Neuronal stem cell (in vitro differentiated cells): ENCODE measurements around the gene STIMATE.
A peak's percentile ranks its signal among the peaks of the same experiment; 100 is the strongest.

ENCODE experiments used
- DNase-seq: peaks from one replicate; pipeline ENCODE4 v3.0.0-alpha.2; 2013; ENCODE audit warnings: low spot score
- H2AFZ ChIP-seq: one replicate; pipeline ENCODE4 v1.6.1; 2013; ENCODE audit warnings: mild to moderate bottlenecking, low read length, inconsistent platforms
- H2AK5ac ChIP-seq: 2 replicates; pipeline ENCODE4 v1.6.1; 2013; ENCODE audit warnings: low read depth, mild to moderate bottlenecking, inconsistent platforms, low read length, moderate library complexity, mixed read lengths
- H2BK120ac ChIP-seq: 2 replicates; pipeline ENCODE4 v1.6.1; 2013; ENCODE audit warnings: low read depth, mild to moderate bottlenecking, inconsistent platforms, low read length, moderate library complexity, mixed read lengths
- H2BK12ac ChIP-seq: one replicate; pipeline ENCODE4 v1.6.1; 2013; ENCODE audit warnings: low read length, inconsistent platforms
- H2BK15ac ChIP-seq: 2 replicates; pipeline ENCODE4 v1.6.1; 2013; ENCODE audit warnings: mild to moderate bottlenecking, low read length, inconsistent platforms, mixed read lengths
- H2BK5ac ChIP-seq: one replicate; pipeline ENCODE4 v1.6.1; 2013; ENCODE audit warnings: inconsistent platforms, mild to moderate bottlenecking, low read length, moderate library complexity
- H3K14ac ChIP-seq: one replicate; pipeline ENCODE4 v1.6.1; 2013; ENCODE audit warnings: low read length, inconsistent platforms
- H3K18ac ChIP-seq: 2 replicates; pipeline ENCODE4 v1.6.1; 2013; ENCODE audit warnings: low read length, inconsistent platforms
- H3K23ac ChIP-seq: 2 replicates; pipeline ENCODE4 v1.6.1; 2013; ENCODE audit warnings: low read depth, mild to moderate bottlenecking, mixed read lengths, low read length, inconsistent platforms; ENCODE audit not compliant: poor library complexity
- H3K27ac ChIP-seq: replicated peaks from 3 replicates; pipeline ENCODE4 v1.5.1; 2013; ENCODE audit warnings: low read length, inconsistent platforms
- H3K27me3 ChIP-seq, 3 experiments: 2 replicates each; pipeline ENCODE4 v1.6.1; 2013; ENCODE audit warnings: low read length in 3 of 3, mild to moderate bottlenecking in 2 of 3, inconsistent platforms in 1 of 3, low read depth in 1 of 3, mixed read lengths in 1 of 3, moderate library complexity in 1 of 3; ENCODE audit not compliant: control insufficient read depth in 3 of 3, insufficient read depth in 3 of 3
- H3K36me3 ChIP-seq, 2 donors: replicated peaks in 1 of 2; 2 replicates each; pipeline ENCODE4 v1.6.1; 2013; ENCODE audit warnings: low read length in 2 of 2; ENCODE audit not compliant: control insufficient read depth in 2 of 2, insufficient read depth in 2 of 2
- H3K4ac ChIP-seq: 2 replicates; pipeline ENCODE4 v1.6.1; 2013; ENCODE audit warnings: inconsistent platforms, mild to moderate bottlenecking, low read length, moderate library complexity
- H3K4me1 ChIP-seq, 2 donors: 1 replicate in 1 of 2; 2 replicates in 1 of 2; pipeline ENCODE4 v1.6.1; 2013; ENCODE audit warnings: low read length in 2 of 2, low read depth in 1 of 2; ENCODE audit not compliant: control insufficient read depth in 2 of 2, insufficient read depth in 1 of 2
- H3K4me2 ChIP-seq: one replicate; pipeline ENCODE4 v1.6.1; 2013; ENCODE audit warnings: mild to moderate bottlenecking, low read length, inconsistent platforms; ENCODE audit not compliant: insufficient read depth, poor library complexity, severe bottlenecking
- H3K4me3 ChIP-seq, 2 donors: 2 replicates each; pipeline ENCODE4 v1.5.1; 2013; ENCODE audit warnings: low read length in 2 of 2, mild to moderate bottlenecking in 2 of 2, inconsistent platforms in 1 of 2, moderate library complexity in 1 of 2
- H3K79me1 ChIP-seq: one replicate; pipeline ENCODE4 v1.6.1; 2013; ENCODE audit warnings: low read depth, mild to moderate bottlenecking, inconsistent platforms, low read length, moderate library complexity
- H3K9ac ChIP-seq: one replicate; pipeline ENCODE4 v1.6.1; 2013; ENCODE audit warnings: mild to moderate bottlenecking, low read depth, low read length, inconsistent platforms; ENCODE audit not compliant: poor library complexity
- H3K9me3 ChIP-seq, 2 donors: replicated peaks in 1 of 2; 2 replicates each; pipeline versions ENCODE3 to v1.6.1; 2013; ENCODE audit warnings: low read length in 2 of 2, mild to moderate bottlenecking in 2 of 2, inconsistent platforms in 1 of 2, low read depth in 1 of 2, mixed read lengths in 1 of 2, moderate library complexity in 1 of 2; ENCODE audit not compliant: control insufficient read depth in 2 of 2, insufficient read depth in 1 of 2
- H4K8ac ChIP-seq: one replicate; pipeline ENCODE4 v1.6.1; 2013; ENCODE audit warnings: low read depth, mild to moderate bottlenecking, inconsistent platforms, low read length, moderate library complexity
- H4K91ac ChIP-seq: one replicate; pipeline ENCODE4 v1.6.1; 2013; ENCODE audit warnings: low read length, low read depth, mild to moderate bottlenecking, inconsistent platforms; ENCODE audit not compliant: poor library complexity
- WGBS, 2 donors: extraction: QIAGEN DNeasy Blood & Tissue Kit; methylation state at CpG; one replicate each; pipeline ENCODE4 v1.1.7; 2013; ENCODE audit warnings: missing lambda C conversion rate in 2 of 2, mixed read lengths in 1 of 2; ENCODE audit not compliant: insufficient read length in 2 of 2, insufficient replicate concordance in 1 of 2; ENCODE audit errors: extremely low coverage in 2 of 2; 5-methylcytosine and 5-hydroxymethylcytosine counted together

Gene STIMATE

GRCh38 chr3:52866427-52866826 is 30.9 kb downstream of the STIMATE start:
- Histone ChIP-seq H3K23ac (no peak overlapping the region), H3K9ac (no peak overlapping the region), H3K4me3 (no peak overlapping the region), H3K36me3 (no peaks in the 10 kb centered on the region), H3K4me1 (no peaks in the 10 kb centered on the region), H2BK12ac (no peak overlapping the region), H4K91ac (no peak overlapping the region), H3K79me1 (peaks cover 2% of the 10 kb centered on the region), H2BK15ac (no peak overlapping the region), H3K4ac (no peak overlapping the region), H2AK5ac (no peak overlapping the region), H2AFZ (no peak overlapping the region), H3K9me3 (peaks cover 0 to 3% of the 10 kb centered on the region in 2 donors), H3K14ac (no peak overlapping the region), H3K4me2 (no peak overlapping the region), H3K18ac (no peak overlapping the region), H2BK5ac (no peak overlapping the region), H4K8ac (no peak overlapping the region), H3K27ac (no peak overlapping the region), H2BK120ac (no peak overlapping the region), H3K27me3 (no peaks in the 10 kb centered on the region)
- no peak for DNase-seq
- WGBS, 2 donors = no CpG with 5 or more reads among the region's 12 CpGs

GRCh38 chr3:52865994-52866393 is 31.4 kb downstream of the STIMATE start:
- WGBS, 2 donors = no CpG with 5 or more reads among the region's 13 CpGs
- no peak overlapping the region for H3K4me2 ChIP-seq

GRCh38 chr3:52860424-52860768 is 37.0 kb downstream of the STIMATE start:
- Histone ChIP-seq H3K27me3 (no peaks in the 10 kb centered on the region), H4K91ac (no peak overlapping the region), H3K27ac (no peak overlapping the region), H3K23ac (peak overlapping the region; percentile 17), H3K4me2 (no peak overlapping the region), H2AK5ac (no peak overlapping the region), H4K8ac (no peak overlapping the region), H3K4ac (peak overlapping the region; percentile 3), H2BK12ac (no peak overlapping the region), H3K9ac (no peak overlapping the region), H3K4me3 (no peak overlapping the region), H2AFZ (no peak overlapping the region), H3K36me3 (no peaks in the 10 kb centered on the region), H3K79me1 (no peaks in the 10 kb centered on the region), H2BK120ac (no peak overlapping the region), H3K14ac (no peak overlapping the region), H3K18ac (no peak overlapping the region), H3K4me1 (peaks cover 0 to 1% of the 10 kb centered on the region in 2 donors), H3K9me3 (peaks cover 2% of the 10 kb centered on the region in 2 donors), H2BK5ac (no peak overlapping the region), H2BK15ac (no peak overlapping the region)
- WGBS, 2 donors = no CpG with 5 or more reads among the region's 8 CpGs
- no peak for DNase-seq

More at GRCh38 chr3:52865994-52866393, 31.4 kb downstream of the STIMATE start:
- Histone ChIP-seq H2AK5ac (no peak overlapping the region), H3K4ac (no peak overlapping the region), H3K9me3 (peaks cover 0 to 4% of the 10 kb centered on the region in 2 donors), H3K18ac (no peak overlapping the region), H3K14ac (no peak overlapping the region), H4K91ac (no peak overlapping the region), H2BK15ac (no peak overlapping the region), H3K27ac (no peak overlapping the region), H3K4me3 (no peak overlapping the region), H3K36me3 (no peaks in the 10 kb centered on the region), H2BK120ac (no peak overlapping the region), H2AFZ (no peak overlapping the region), H3K4me1 (no peaks in the 10 kb centered on the region), H4K8ac (no peak overlapping the region), H3K27me3 (no peaks in the 10 kb centered on the region), H3K23ac (no peak overlapping the region), H3K9ac (no peak overlapping the region), H2BK12ac (no peak overlapping the region), H3K79me1 (peaks cover 2% of the 10 kb centered on the region), H2BK5ac (no peak overlapping the region)
- no peak for DNase-seq

GRCh38 chr3:52859686-52860423 is 37.5 kb downstream of the STIMATE start:
- Histone ChIP-seq H2AFZ (no peak overlapping the region), H3K14ac (no peak overlapping the region), H2AK5ac (no peak overlapping the region), H2BK120ac (no peak overlapping the region), H4K8ac (no peak overlapping the region), H3K18ac (no peak overlapping the region), H3K79me1 (no peaks in the 10 kb centered on the region), H4K91ac (no peak overlapping the region), H3K23ac (peak overlapping the region; percentile 17), H3K9me3 (peaks cover 2% of the 10 kb centered on the region in 2 donors), H2BK15ac (no peak overlapping the region), H3K9ac (no peak overlapping the region), H3K4me1 (peaks cover 0 to 1% of the 10 kb centered on the region in 2 donors), H3K27me3 (no peaks in the 10 kb centered on the region), H2BK12ac (no peak overlapping the region), H3K4me2 (no peak overlapping the region), H2BK5ac (no peak overlapping the region), H3K4me3 (no peak overlapping the region), H3K4ac (peak overlapping the region; percentile 3), H3K27ac (no peak overlapping the region), H3K36me3 (no peaks in the 10 kb centered on the region)
- WGBS, 2 donors = no CpG with 5 or more reads among the region's 8 CpGs
- DNase-seq = no peak
